Choroid plexus epithelial cell (primary cell): ENCODE data around the gene C12orf56.
A peak's percentile ranks its signal among the peaks of the same experiment; 100 is the strongest.

ENCODE experiments used
- DNase-seq: peaks from one replicate; pipeline ENCODE4 v3.0.0-alpha.2; 2010; ENCODE audit warnings: low read depth
- H3K4me3 ChIP-seq: 2 replicates; pipeline ENCODE4 v1.5.1; 2011; ENCODE audit warnings: low read depth, mild to moderate bottlenecking, control low read depth, low read length, moderate library complexity
- TF ChIP-seq, protein P1 (sequence below): conservative IDR thresholded peaks from 2 replicates; pipeline ENCODE4 v1.5.1; 2011; ENCODE audit warnings: low read depth, mild to moderate bottlenecking, control low read depth, inconsistent platforms, low read length, moderate library complexity

C12orf56 gene

GRCh38 chr12:64278421-64278820, 112.1 kb downstream of the C12orf56 start:
- no peak for DNase-seq
- TF ChIP-seq, protein P1, sequence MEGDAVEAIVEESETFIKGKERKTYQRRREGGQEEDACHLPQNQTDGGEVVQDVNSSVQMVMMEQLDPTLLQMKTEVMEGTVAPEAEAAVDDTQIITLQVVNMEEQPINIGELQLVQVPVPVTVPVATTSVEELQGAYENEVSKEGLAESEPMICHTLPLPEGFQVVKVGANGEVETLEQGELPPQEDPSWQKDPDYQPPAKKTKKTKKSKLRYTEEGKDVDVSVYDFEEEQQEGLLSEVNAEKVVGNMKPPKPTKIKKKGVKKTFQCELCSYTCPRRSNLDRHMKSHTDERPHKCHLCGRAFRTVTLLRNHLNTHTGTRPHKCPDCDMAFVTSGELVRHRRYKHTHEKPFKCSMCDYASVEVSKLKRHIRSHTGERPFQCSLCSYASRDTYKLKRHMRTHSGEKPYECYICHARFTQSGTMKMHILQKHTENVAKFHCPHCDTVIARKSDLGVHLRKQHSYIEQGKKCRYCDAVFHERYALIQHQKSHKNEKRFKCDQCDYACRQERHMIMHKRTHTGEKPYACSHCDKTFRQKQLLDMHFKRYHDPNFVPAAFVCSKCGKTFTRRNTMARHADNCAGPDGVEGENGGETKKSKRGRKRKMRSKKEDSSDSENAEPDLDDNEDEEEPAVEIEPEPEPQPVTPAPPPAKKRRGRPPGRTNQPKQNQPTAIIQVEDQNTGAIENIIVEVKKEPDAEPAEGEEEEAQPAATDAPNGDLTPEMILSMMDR, result no peak
- H3K4me3 ChIP-seq, result no peak overlapping the region

- peak; percentile 50 for DNase-seq
- TF ChIP-seq, protein P1, result peak; percentile 76
- H3K4me3 ChIP-seq, result no peak overlapping the region
Measured at GRCh38 chr12:64273527-64274403, 116.8 kb downstream of the C12orf56 start.

DNA sequence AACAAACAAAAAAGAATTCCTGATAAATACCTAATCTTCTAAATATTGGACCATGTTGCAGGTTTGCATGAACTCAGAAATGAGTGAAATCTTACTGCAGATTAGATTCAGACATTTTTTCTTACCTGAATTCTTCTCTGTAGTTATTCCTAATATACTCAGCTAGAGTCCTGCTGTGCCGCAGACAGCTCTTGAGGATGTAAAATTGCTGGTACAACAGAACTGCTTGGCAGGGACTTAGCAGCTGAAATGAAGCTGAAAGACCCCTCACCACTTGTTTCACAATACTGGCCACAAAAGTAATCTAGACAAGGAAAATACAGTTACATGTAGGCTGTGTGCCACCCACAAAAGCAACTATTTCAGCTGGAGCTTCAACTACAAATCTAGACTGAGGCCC, 120.1 kb downstream of the C12orf56 start:
- TF ChIP-seq, protein P1, result no peak
- no peak overlapping the region for H3K4me3 ChIP-seq
- no peak for DNase-seq

- TF ChIP-seq, protein P1, result no peak
- DNase-seq, result no peak
- no peak overlapping the region for H3K4me3 ChIP-seq
Measured at GRCh38 chr12:64269161-64269560, 121.4 kb downstream of the C12orf56 start.

DNA sequence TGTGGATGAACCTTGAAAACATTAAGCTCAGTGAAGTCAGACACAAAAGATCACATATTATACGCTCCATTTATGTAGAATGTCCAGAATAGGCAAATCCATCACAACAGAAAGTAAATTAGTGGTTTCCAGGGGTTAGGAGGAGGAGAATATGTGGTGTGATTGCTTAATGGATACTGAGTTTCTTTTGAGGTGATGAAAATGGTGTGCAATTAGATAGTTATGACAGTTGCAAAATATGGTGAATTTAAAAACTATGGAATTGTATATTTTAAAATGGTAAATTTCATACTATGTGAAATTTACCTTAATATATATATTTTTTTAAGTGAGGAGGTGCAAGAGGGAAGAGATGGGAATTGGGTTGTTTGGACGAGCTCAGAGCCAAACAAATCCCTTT, 122.1 kb downstream of the C12orf56 start:
- H3K4me3 ChIP-seq, result no peak overlapping the region
- peak; percentile 9 for DNase-seq
- TF ChIP-seq, protein P1, result no peak

- H3K4me3 ChIP-seq, result no peak overlapping the region
- TF ChIP-seq, protein P1, result no peak
- DNase-seq, result no peak
Measured at GRCh38 chr12:64265839-64266238, 124.7 kb downstream of the C12orf56 start.

DNA sequence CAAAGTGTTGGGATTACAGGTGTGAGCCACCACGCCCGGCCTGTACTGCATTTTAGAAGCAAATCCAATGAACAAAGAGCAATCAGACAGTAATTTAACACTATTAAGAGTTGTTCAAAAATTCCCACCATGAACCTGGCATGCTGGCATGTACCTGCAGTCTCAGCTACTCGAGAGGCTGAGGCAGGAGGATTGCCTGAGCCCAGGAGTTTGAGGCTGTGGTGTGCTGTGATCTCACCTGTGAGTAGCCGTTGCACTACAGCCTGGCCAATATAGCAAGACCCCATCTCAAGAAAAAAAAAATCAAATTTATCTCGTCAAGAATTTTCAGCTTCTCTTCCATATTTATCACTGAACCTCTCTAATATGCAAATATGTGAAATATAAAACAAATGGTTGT, 128.7 kb downstream of the C12orf56 start:
- DNase-seq, result no peak
- TF ChIP-seq, protein P1, result no peak
- H3K4me3 ChIP-seq, result no peak overlapping the region
